ENCODE results near the gene FLG2.
"Not testable (repeated sequence)": the region's sequence is repeated elsewhere in the genome, so short reads cannot be mapped to it uniquely, and the experiment has no call there.

FLG2 gene

DNA sequence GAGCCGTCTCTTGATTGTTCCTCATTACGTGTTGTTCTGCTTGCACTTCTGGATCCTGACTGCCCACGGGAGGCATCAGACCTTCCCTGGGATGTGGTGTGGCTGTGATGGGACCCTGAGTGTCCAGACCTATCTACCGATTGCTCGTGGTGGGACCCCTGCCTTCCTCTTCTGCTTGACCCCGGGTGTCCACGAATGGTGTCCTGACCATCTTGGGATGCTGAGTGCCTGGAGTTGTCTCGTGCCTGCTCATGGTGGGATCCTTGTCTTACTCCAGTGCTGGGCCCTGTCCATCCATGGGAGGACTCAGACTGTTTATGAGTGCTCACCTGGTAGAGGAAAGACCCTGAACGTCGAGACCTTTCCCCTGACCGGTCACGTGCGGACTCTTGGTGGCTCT, 47.6 kb downstream of the FLG2 start:
- DNase-seq (ENCODE audit: low read depth): not testable (repeated sequence)

DNA sequence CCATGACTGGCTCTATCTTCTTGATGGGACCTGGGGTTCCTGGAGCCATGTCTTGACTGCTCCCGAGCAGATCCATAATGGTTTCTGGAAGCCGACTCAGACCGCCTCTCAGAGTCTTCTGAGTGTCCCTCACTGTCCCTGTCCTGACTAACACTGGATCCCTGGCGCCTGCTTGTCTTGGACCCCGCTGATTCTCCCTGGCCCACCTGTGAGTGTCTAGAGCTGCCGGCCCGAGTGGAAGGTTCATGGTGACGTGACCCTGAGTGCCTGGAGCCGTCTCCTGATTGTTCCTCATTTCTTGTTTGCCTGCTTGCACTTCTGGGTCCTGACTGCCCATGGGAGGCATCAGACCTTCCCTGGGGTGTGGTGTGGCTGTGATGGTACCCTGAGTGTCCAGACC, 49.9 kb downstream of the FLG2 start:
- DNase-seq (ENCODE audit: low read depth): no peak

DNA sequence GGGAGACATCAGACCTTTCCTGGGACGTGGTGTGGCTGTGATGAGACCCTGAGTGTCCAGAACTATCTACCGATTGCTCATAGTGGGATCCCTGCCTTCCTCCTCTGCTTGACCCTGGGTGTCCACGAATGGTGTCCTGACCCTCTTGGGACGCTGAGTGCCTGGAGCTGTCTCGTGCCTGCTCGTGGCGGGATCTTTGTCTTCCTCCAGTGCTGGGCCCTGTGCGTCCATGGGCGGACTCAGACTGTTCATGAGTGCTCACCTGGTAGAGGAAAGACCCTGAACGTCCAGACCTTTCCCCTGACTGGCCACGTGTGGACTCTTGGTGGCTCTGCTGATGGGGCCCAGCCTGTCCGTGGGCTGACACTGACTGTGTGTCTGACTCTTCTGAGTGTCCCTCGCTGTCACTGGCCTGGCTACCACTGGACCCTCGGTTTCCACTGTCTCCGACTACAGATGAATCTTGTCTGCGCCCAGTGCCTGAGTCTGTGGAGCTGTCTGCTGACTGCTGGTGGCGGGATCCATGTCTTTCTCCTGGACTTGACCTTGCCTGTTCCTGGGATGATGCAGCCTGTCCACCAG, 50.4 kb downstream of the FLG2 start:
- not testable (repeated sequence) for DNase-seq (ENCODE audit: low read depth)

DNA sequence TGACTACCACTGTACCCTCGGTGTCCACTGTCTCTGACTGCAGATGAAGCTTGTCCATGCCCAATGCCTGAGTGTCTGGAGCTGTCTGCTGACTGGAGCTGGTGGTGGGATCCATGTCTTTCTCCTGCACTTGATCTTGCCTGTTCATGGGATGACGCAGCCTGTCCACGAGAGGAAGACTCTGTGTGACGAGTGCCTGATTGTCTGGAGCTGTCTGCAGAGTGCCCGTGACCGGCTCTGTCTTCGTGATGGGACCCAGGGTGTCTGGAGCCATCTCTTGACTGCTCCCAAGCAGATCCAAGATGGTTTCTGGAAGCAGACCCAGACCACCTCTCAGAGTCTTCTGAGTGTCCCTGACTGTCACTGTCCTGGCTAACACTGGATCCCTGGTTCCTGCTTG, 51.0 kb downstream of the FLG2 start:
- not testable (repeated sequence) for DNase-seq (ENCODE audit: low read depth)

DNA sequence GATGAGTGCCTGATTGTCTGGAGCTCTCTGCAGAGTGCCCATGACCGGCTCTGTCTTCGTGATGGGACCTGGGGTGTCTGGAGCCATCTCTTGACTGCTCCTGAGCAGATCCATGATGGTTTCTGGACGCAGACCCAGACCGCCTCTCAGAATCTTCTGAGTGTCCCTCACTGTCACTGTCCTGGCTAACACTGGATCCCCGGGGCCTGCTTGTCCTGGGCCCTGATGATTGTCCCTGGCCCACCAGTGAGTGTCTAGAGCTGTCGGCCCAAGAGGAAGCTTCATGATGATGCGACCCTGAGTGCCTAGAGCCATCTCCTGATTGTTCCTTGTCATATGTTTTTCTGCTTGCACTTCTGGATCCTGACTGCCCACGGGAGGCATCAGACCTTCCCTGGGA, 51.8 kb downstream of the FLG2 start:
- DNase-seq (ENCODE audit: low read depth): not testable (repeated sequence)

DNA sequence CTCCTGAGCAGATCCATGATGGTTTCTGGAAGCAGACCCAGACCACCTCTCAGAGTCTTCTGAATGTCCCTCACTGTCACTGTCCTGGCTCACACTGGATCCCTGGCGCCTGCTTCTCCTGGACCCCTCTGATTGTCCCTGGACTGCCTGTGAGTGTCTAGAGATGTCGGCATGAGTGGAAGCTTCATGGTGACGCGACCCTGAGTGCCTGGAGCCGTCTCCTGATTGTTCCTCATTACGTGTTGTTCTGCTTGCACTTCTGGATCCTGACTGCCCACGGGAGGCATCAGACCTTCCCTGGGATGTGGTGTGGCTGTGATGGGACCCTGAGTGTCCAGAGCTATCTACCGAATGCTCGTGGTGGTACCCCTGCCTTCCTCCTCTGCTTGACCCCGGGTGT, 53.7 kb downstream of the FLG2 start:
- DNase-seq (ENCODE audit: low read depth): not testable (repeated sequence)

DNA sequence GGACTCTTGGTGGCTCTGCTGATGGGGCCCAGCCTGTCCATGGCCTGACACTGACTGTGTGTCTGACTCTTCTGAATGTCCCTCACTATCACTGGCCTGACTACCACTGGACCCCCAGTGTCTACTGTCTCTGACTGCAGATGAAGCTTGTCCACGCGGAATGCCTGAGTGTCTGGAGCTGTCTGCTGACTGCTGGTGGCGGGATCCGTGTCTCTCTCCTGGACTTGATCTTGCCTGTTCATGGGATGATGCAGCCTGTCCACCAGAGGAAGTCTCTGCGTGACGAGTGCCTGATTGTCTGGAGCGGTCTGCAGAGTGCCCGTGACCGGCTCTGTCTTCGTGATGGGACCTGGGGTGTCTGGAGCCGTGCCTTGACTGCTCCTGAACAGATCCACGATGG, 55.0 kb downstream of the FLG2 start:
- DNase-seq (ENCODE audit: low read depth): not testable (repeated sequence)

DNA sequence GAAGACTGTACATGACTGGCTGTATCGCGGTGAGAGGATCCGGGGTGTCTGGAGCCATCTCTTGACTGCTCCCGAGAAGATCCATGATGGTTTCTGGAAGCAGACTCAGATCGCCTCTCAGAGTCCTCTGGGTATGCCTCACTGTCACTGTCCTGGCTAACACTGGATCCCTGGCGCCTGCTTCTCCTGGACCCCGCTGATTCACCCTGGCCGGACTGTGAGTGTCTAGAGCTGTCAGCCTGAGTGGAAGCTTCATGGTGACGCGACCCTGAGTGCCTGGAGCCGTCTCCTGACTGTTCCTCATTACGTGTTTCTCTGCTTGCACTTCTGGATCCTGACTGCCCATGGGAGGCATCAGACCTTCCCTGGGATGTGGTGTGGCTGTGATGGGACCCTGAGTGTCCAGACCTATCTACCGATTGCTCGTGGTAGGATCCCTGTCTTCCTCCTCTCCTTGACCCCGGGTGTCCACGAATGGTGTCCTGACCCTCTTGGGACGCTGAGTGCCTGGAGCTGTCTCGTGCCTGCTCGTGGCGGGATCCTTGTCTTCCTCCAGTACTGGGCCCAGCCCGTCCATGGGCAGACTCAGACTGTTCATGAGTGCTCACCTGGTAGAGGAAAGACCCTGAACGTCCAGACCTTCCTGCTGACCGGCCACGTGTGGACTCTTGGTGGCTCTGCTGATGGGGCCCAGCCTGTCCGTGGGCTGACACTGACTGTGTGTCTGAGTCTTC, 56.5 kb downstream of the FLG2 start:
- DNase-seq (ENCODE audit: low read depth): not testable (repeated sequence)

All from amniotic epithelial cell (primary cell).